ENCODE measurements around the gene CDKAL1.
"Not testable (repeated sequence)": the region's sequence is repeated elsewhere in the genome, so short reads cannot be mapped to it uniquely, and the experiment has no call there.

CDKAL1 gene

GRCh38 chr6:20808439-20808838 is 274.2 kb downstream of the CDKAL1 start:
- no peak for DNase-seq

DNA sequence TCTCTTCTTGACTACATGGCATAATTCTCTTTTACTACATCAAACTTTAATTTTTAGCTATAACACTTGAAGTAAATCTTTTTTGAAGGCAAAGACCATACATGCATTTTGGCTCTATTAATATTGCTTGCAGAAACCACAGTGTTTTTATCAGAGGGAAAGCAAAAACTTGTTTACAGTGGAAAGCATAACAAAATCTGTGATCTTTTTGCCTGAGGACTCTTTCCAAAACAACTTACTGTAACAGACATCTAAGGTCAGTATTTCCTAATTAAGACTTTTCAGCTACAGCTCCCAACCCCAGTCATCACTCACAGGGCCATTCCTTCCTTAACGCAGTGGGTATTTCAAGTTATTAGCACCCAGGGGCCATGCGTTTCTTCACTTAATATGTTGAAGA is 274.7 kb downstream of the CDKAL1 start:
- DNase-seq = no peak

DNA sequence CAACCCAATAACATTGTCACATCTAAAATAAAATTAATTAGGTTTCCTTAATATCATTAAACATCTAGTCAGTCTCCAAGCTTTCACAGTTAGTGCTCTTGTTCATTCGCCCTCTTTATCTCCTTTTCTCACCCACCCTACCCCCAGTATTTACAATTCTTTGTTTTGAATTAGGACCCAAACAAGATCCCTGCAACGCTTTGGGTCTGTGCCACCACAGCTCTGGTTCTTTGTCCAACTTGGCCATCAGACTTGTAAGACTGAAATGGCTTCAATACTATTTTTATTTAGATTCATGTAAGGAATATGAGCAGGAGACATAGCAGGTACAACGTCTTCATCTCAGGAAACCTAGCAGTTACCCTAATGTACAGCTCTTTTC is 276.5 kb downstream of the CDKAL1 start:
- DNase-seq = no peak

DNA sequence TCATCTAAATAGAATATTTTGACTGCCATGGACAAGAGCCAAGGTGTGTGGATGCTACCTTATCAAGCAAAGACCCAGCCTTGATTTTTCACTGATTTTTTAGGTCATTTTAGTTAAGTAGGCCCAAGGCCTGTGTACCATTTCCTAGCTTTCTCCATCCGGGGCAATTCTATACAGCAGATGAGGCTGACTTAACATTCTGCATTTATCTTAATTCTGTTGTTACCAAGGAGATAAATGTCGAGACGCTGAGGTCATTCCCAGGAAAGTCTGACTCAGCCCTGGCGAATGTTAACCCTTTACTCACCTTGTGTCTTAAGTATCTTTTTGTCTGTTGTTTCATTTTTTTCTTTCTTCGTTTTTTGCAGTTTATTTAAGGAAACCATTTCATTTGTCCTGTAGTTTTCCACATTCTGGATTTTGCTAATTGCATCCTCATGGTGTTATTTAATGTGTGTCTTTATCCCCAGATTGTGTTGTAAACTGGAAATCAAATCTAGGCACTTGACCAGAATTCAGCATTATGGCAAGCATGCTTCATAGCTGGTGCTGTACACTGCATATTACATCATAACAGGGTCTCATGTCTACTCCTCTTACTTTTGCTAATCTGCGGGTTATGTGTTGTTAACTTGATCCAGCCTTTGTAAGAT is 277.0 kb downstream of the CDKAL1 start:
- no peak for DNase-seq

DNA sequence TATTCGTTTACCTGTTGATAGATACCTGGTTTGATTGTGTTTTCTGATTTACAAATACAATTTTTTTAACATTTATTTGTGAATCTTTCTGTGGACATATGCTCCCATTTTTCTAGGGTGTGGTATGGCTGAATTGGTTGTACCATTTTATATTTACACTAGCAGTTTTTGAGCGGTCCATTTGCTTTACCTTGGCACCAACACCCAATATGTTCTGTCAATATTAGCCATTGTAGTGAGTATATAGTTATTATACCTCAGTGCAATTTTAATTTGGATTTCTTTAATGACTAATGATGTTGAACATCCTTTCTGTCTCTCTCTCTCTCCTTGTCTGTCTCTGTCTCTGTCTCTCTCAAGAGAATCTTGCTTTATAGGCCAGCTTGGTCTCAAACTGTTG is 278.5 kb downstream of the CDKAL1 start:
- no peak for DNase-seq

- DNase-seq = peak; percentile 48
Observed at GRCh38 chr6:20814494-20814893, 280.2 kb downstream of the CDKAL1 start.

DNA sequence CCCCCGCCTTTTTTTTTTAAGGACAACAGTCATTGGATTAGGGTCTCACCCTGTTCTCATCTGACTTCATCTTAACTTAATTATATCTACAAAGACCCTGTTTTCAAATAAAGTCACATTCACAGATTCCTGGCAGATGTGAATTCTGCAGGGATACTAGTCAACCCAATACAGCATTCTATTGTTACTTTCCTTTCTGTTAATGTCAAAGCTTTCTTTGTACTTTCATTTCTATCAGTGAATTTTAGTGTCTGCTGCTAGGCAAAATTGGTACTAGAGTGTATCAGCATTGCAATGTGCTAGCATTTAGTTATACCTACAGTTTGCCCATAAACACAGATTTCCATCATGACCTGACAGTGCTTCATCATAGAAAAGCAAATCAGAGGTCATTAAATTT is 281.9 kb downstream of the CDKAL1 start:
- DNase-seq = no peak

GRCh38 chr6:20817806-20818320 is 283.6 kb downstream of the CDKAL1 start:
- no peak for DNase-seq

- DNase-seq = no peak
Observed at GRCh38 chr6:20819774-20820400, 285.6 kb downstream of the CDKAL1 start.

DNA sequence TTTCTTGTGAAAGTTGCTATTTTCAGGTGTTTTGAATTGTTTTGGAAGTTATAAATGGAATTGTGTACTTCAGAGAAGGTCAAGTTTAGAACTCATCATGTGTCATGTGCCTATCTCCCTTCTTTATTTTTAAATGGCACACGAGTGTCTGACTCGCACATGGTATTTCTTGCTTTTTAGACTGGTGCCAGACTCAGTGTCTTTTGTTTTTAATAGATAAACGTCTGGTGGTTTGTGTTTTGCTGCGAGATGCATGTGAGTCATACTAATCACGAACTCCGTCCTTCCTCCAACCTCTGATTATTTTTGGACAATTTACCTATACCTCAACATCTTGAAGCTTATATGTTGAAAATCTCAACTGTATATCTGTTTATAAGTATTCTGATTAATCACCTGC is 292.1 kb downstream of the CDKAL1 start:
- DNase-seq = no peak

DNA sequence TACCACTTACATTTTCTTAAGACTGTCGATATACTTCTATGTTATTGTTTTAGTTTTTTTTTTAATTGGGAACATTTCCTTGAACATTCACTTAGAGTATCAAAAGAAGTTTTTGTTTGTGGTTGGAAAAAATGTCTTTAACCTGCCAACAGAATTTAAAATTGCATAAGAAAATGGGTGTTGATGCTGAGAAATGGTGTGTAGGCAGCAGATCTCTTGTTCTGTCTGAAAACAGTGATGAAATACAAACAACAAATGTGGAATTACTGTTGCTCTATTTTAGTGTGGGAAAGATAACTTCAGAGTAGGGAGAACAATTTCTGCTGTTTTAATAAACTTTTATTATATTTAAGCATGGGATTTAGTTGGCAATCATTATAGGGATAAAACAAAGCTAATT is 293.5 kb downstream of the CDKAL1 start:
- no peak for DNase-seq

GRCh38 chr6:20830576-20830975 is 296.3 kb downstream of the CDKAL1 start:
- DNase-seq = no peak

DNA sequence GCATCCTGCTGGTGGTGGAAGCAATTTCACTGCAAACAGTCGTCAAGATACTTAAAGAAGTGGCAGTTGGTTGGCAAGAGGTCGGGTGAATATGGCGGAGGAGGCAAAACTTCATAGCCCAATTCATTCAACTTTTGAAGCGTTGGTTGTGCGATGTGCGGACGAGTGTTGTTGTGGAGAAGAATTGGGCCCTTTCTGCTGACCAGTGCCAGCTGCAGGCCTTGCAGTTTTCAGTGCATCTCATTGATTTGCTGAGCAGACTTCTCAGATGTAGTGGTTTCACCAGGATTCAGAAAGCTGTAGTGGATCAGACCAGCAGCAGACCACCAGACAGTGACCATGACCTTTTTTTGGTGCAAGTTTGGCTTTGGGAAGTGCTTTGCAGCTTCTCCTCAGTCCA is 297.0 kb downstream of the CDKAL1 start:
- DNase-seq = not testable (repeated sequence)

GRCh38 chr6:20833881-20834515 is 299.7 kb downstream of the CDKAL1 start:
- DNase-seq = no peak

DNA sequence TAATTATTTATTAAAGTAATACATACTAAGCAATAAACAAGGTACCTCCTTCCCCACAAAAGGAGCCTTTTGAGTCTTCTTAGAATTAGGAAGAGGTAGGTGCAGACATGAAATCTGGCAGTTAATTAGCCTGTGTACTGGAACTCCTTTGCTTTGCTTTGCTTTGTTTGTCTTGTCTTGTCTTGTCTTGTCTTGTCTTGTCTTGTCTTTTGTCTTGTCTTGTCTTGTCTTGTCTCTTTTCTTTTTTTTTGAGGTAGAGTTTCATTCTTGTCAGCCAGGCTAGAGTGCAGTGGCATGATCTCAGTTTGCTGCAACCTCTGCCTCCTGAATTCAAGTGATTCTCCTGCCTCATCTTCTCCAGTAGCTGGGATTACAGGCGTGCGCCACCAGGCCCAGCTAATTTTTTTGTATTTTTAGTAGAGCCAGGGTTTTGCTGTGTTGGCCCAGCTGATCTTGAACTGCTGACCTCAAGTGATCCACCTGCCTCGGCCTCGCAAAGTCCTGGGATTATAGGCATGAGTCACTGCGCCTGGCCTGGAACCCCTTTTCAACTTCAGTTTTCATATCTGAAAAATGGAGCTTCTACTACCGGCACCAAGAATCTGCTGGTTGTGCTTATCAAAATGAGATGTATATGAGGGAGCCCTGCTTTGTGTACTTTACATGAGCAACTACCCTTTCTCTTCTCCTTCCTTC is 301.2 kb downstream of the CDKAL1 start:
- no peak for DNase-seq

GRCh38 chr6:20837189-20837588 is 302.9 kb downstream of the CDKAL1 start:
- no peak for DNase-seq

GRCh38 chr6:20838113-20838512 is 303.9 kb downstream of the CDKAL1 start:
- no peak for DNase-seq

DNA sequence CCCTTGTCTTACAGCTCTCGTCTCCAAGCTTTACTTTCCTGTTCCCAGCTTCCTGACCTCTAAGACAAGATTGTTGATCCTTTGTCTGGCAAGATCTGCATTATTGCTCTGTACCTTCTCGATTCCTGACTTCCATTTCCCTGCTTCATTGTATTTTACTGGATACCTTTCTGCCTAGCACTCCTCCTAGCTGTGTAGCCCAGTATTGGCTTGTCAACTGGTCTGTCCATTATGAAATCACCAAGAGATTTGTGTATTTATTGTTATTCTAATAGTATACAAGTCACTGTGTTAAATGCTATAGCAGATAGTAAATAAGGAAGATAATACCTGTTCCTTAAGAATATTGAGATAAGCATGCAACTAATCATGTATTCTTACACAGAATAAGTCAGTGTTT is 305.4 kb downstream of the CDKAL1 start:
- DNase-seq = no peak

DNA sequence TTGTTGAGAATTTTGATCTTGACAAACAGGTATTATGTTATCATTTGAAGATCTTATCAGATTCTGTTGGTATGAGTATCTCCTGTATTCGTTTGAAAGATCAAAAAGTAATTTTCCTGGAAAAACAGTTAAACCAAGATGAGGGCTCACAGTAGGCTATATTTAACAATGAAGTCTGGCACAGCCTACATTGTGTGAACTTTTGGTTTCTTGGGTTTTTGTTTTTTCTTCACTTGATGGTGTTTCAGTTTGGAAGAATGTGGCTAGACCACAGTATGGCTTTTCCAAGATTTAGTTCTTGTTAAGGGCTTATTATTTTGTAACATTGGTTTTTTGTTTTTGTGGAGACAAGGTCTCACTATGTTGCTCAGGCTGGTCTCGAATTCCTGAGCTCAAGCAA is 306.4 kb downstream of the CDKAL1 start:
- no peak for DNase-seq

DNA sequence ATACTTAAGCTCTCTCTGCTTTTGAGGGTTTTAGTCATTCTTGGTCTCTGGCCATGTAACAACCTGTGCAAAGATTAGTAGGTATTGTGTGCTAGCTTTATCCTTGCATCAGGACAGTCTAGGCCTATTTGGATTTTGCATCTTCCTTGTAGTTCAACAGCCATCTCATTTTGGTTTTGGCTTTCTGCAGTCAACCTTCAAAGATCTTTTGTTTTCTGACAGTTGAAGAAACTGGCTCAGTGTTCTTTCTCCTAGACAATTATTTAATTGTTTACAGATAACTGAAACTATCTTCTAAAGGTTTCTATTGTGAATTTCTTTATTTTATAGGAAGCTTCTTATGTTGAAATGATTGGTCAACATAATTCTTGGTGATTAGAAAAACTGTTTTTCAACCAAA is 307.5 kb downstream of the CDKAL1 start:
- no peak for DNase-seq

- DNase-seq = no peak
Observed at GRCh38 chr6:20845592-20845991, 311.3 kb downstream of the CDKAL1 start.

- no peak for DNase-seq
Observed at GRCh38 chr6:20846602-20847028, 312.4 kb downstream of the CDKAL1 start.

GRCh38 chr6:20847904-20848303 is 313.6 kb downstream of the CDKAL1 start:
- no peak for DNase-seq

Data from NCI-H1105 treated with DMSO at 0.1 percent for 48 hours (cell line).